Lower lobe of right lung (tissue), 2 donors: ENCODE measurements around the gene SORCS2. TPM values are rescaled to one million over a fixed set of nuclear protein-coding genes. Genes with fewer than 3 reads are reported as not detected.

Source experiments
- ATAC-seq, 2 donors: fragments of 200-7000 bp; cut with Tn5 transposase; one replicate each; pipeline ENCODE4 v1.9.1; 2020 to 2022; ENCODE audit warnings: mild to moderate bottlenecking in 2 of 2, moderate library complexity in 2 of 2
- DNase-seq: peaks from one replicate; pipeline ENCODE4 v3.0.0-alpha.2; 2020
- H3K27ac ChIP-seq: fragments of 200-600 bp; one replicate; pipeline ENCODE4 v1.8.0; 2022
- H3K27me3 ChIP-seq: fragments of 200-600 bp; one replicate; pipeline ENCODE4 v1.8.0; 2022; ENCODE audit warnings: low read depth
- H3K36me3 ChIP-seq: fragments of 200-600 bp; one replicate; pipeline ENCODE4 v1.8.0; 2022; ENCODE audit warnings: mild to moderate bottlenecking
- H3K4me1 ChIP-seq: fragments of 200-600 bp; one replicate; pipeline ENCODE4 v1.8.0; 2022
- H3K4me3 ChIP-seq: fragments of 200-600 bp; one replicate; pipeline ENCODE4 v1.8.0; 2022; ENCODE audit warnings: mild to moderate bottlenecking
- H3K9me3 ChIP-seq: fragments of 200-600 bp; one replicate; pipeline ENCODE4 v1.8.0; 2022
- intact Hi-C: fragments of 100-400 bp; cut with DNase I; formaldehyde crosslinking; loops from one replicate; pipeline ENCODE4 v1.11.0; 2022
- total RNA-seq: library from RNA; stranded (reverse); fragmentation: NEBNext Ultra II Directional; extraction: Animal tissue kit (Norgen Biotek cat#: 25700); gene quantifications from one replicate; pipeline ENCODE4 v1.2.1, GENCODE V29; 2021
- TF ChIP-seq, protein P1 (sequence below): fragments of 200-600 bp; IDR thresholded peaks from one replicate; pipeline ENCODE4 v1.8.0; 2022; ENCODE audit warnings: antibody characterized with exemption, mild to moderate bottlenecking
- donor health status: DM: no; HTN: yes; CAD: no; lungs with severe emphysema.

The SORCS2 gene
- total RNA-seq, 1 donor from 2014 or later = 5.8 TPM

DNA sequence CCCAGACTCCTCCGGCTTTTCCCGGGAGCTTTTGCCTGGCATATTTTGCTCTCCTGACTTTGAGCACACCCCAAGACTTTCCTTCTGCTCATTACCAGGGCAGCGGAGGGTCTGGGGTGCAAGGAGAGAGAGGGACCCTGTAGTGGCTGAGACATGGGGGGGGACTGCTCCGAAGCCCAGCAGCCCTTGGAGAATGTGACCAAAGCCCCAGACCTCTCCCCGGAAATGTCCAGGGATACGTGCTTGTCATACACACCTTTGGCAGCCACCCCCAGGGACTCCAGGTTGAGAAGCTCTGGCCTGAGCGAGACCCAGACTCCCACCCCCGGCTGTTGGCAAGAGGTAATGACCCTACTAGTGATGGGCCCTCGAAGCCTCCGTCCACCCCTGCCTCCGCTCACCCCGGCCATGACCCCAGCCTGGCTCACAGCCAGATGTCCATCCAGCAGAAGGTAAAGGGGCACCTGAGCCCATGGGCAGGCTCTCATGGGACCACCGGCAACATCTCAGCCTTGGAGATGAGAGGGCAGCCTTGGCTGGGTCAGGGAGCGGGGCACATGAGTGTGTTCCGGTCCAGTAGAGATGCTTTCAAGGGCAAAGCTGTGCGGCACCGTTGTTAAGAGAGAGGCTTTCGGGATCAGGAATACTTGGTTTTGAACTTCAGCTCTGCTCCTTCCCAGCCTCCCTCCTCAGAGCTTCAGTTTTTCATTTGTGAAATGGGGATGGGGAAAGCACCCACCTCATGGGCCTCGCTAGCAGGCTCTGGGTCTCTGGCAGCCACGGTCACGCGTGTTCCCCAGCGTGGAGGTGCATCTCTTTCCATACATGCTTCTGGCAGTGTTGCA, 240.4 kb downstream of the SORCS2 start:
- intact Hi-C loops = no loop called here
- H3K9me3 ChIP-seq = no peaks in the 10 kb centered on the region
- H3K4me3 ChIP-seq = no peak overlapping the region
- H3K4me1 ChIP-seq = peaks cover 15% of the 10 kb centered on the region
- H3K27ac ChIP-seq = no peak overlapping the region
- H3K27me3 ChIP-seq = peaks cover 3% of the 10 kb centered on the region
- peak; percentile 32 for DNase-seq
- H3K36me3 ChIP-seq = no peaks in the 10 kb centered on the region
- TF ChIP-seq, protein P1, sequence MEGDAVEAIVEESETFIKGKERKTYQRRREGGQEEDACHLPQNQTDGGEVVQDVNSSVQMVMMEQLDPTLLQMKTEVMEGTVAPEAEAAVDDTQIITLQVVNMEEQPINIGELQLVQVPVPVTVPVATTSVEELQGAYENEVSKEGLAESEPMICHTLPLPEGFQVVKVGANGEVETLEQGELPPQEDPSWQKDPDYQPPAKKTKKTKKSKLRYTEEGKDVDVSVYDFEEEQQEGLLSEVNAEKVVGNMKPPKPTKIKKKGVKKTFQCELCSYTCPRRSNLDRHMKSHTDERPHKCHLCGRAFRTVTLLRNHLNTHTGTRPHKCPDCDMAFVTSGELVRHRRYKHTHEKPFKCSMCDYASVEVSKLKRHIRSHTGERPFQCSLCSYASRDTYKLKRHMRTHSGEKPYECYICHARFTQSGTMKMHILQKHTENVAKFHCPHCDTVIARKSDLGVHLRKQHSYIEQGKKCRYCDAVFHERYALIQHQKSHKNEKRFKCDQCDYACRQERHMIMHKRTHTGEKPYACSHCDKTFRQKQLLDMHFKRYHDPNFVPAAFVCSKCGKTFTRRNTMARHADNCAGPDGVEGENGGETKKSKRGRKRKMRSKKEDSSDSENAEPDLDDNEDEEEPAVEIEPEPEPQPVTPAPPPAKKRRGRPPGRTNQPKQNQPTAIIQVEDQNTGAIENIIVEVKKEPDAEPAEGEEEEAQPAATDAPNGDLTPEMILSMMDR = no peak
- ATAC-seq = no peak

DNA sequence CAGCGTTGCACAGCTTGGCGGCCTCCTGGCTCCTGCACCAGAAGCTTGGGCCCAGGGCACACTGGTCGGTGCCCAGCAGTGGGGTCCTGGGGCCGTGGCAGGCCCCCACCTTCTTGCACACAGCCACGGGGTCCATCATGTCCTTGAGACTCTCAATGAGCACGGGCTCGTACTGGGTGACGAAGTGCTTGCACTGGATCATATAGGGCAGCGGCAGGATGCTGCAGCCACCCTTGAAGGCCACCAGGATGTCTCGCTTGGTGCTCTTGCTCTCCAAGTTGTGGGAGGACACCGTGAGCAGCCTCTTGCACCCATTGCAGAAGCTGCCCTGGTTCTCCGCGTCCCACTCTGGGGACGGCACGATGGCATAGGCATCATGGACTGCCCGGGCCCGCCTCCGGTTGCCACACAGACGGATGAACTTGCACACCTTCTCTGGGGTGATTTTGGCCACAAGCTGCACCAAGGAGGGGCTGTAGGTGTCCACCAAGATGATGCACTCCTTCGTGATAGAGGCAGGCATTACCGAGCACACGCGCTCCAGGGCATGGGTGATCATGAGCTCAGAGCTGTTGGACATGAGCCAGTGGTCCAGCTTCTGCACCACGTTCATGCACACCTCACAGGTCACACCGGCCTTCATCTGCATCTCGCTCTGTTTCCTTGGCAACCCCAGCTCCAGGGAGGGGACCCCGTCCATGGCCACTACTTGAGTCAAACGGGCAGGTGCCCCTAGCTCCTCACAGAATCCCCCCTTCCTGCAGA, 241.2 kb downstream of the SORCS2 start:
- Histone ChIP-seq H3K4me1 (peaks cover 15% of the 10 kb centered on the region), H3K27ac (no peak overlapping the region), H3K9me3 (no peaks in the 10 kb centered on the region), H3K36me3 (no peaks in the 10 kb centered on the region), H3K27me3 (peaks cover 3% of the 10 kb centered on the region), H3K4me3 (no peak overlapping the region)
- TF ChIP-seq, protein P1 = no peak
- no peak for ATAC-seq
- intact Hi-C loops = no loop called here
- DNase-seq = peak; percentile 39

- H3K27ac ChIP-seq = no peak overlapping the region
- H3K4me3 ChIP-seq = no peak overlapping the region
- H3K36me3 ChIP-seq = no peaks in the 10 kb centered on the region
- H3K4me1 ChIP-seq = peaks cover 15% of the 10 kb centered on the region
- ATAC-seq (no peak), DNase-seq (no peak)
- no peaks in the 10 kb centered on the region for H3K9me3 ChIP-seq
- TF ChIP-seq, protein P1 = no peak
- intact Hi-C loops = no loop called here
- peaks cover 3% of the 10 kb centered on the region for H3K27me3 ChIP-seq
These were observed 241.9 kb downstream of the SORCS2 start for GRCh38 chr4:7434141-7434765.

DNA sequence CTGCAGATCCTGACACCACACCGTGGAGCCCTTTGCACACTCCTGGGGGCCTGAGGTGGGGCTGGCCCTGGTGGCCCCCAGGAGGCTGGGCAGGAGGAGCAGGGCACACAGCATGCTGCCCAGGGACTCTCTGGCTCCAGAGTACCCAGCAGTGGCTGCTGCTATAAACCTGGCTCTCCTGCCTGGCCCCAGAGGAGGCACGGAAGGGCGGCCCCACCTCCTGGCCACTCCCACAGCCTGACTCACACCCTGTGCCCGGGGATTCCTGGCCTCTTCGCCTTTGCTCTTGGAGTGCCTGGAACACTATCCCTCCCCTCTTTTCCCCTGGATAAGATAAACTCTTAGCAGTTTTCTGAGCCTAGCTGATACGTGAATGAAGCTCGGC, 242.4 kb downstream of the SORCS2 start, which contains the start of gene PSAPL1:
Gene PSAPL1 (minus strand): TSS at position 165 of the 385 bp plus-strand sequence. CDS start 51 bp downstream, at position 114.
- H3K36me3 ChIP-seq = no peaks in the 10 kb centered on the region
- H3K9me3 ChIP-seq = no peaks in the 10 kb centered on the region
- peak; percentile 85 to 94 for ATAC-seq
- H3K27ac ChIP-seq = no peak within 1 kb of the TSS
- H3K4me1 ChIP-seq = peaks cover 15% of the 10 kb centered on the region
- intact Hi-C loops = no loop called here
- DNase-seq = peak; percentile 77
- TF ChIP-seq, protein P1 = no peak
- H3K27me3 ChIP-seq = peaks cover 3% of the 10 kb centered on the region
- no peak within 1 kb of the TSS for H3K4me3 ChIP-seq

GRCh38 chr4:7435471-7436061, 243.2 kb downstream of the SORCS2 start:
- Histone ChIP-seq H3K36me3 (no peaks in the 10 kb centered on the region), H3K27ac (no peak overlapping the region), H3K27me3 (peaks cover 3% of the 10 kb centered on the region), H3K4me1 (peaks cover 15% of the 10 kb centered on the region), H3K4me3 (no peak overlapping the region), H3K9me3 (no peaks in the 10 kb centered on the region)
- intact Hi-C loops = no loop called here
- peak; percentile 70 to 83 for ATAC-seq
- DNase-seq = no peak
- TF ChIP-seq, protein P1 = no peak
